Measurements from ENCODE around the gene EPHX1.

DNA sequence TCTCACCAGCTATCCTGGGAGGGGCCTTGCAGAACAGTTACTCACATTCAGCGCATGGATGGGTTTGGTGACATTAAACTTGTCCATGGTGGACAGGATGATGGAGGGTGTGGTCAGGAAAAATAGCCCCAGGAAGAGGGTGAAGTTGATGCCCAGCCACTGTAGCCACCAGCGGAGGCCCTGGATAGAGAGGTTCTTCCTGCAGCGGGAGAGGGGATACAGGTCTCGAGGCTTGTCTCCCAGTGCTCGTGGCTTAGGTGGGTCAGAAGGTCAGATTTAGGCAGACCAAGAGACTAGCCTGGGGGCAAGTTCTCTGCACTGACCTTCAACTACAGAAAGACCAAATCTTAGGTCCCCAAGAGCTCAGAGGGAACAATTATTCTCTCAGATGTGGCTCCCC, 49.2 kb downstream of the EPHX1 start:
- TF ChIP-seq POLR2A (IDR thresholded peaks at IDR 0.05), result no peak
- TF ChIP-seq, protein P1, sequence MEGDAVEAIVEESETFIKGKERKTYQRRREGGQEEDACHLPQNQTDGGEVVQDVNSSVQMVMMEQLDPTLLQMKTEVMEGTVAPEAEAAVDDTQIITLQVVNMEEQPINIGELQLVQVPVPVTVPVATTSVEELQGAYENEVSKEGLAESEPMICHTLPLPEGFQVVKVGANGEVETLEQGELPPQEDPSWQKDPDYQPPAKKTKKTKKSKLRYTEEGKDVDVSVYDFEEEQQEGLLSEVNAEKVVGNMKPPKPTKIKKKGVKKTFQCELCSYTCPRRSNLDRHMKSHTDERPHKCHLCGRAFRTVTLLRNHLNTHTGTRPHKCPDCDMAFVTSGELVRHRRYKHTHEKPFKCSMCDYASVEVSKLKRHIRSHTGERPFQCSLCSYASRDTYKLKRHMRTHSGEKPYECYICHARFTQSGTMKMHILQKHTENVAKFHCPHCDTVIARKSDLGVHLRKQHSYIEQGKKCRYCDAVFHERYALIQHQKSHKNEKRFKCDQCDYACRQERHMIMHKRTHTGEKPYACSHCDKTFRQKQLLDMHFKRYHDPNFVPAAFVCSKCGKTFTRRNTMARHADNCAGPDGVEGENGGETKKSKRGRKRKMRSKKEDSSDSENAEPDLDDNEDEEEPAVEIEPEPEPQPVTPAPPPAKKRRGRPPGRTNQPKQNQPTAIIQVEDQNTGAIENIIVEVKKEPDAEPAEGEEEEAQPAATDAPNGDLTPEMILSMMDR (IDR thresholded peaks at IDR 0.05), result no peak

Data from suprapubic skin (tissue), 3 donors.